Endothelial cell of umbilical vein (primary cell): ENCODE results near the gene OASL. TPM values are rescaled to one million over a fixed set of nuclear protein-coding genes. Genes with fewer than 3 reads are reported as not detected.
"Not testable (repeated sequence)": the region's sequence is repeated elsewhere in the genome, so short reads cannot be mapped to it uniquely, and the experiment has no call there.

Experiments
- BruUV-seq: library from RNA; stranded (reverse); fragments of 400-500 nt; replicated peaks from 2 replicates; lab custom pipeline; 2021; lab: Mats Ljungman, UMichigan
- CTCF ChIA-PET: fragments of 300-600, 350-600 bp; sonication (Branson Sonifier 250); formaldehyde crosslinking; loops from one replicate; lab custom pipeline; 2021; ENCODE audit warnings: antibody characterized with exemption, inconsistent platforms; lab: Charles Lee
- POLR2A ChIA-PET: fragments of 300-600, 350-600 bp; sonication (Branson Sonifier 250); formaldehyde crosslinking; loops from one replicate; lab custom pipeline; 2021; ENCODE audit warnings: antibody characterized with exemption, inconsistent platforms; lab: Charles Lee
- DNase-seq: peaks from one replicate; pipeline ENCODE4 v3.0.0-alpha.2; 2011; ENCODE audit warnings: low read depth, low spot score
- FAIRE-seq: peaks from 2 replicates; lab custom pipeline; 2011; peaks lifted over from hg19 to GRCh38; lab: Jason Lieb, UNC
- H2AFZ ChIP-seq: 2 replicates; pipeline ENCODE4 v1.6.0; 2012; ENCODE audit warnings: low read depth, low read length, control low read depth, inconsistent platforms
- H3K27ac ChIP-seq: 2 replicates; pipeline ENCODE4 v1.5.1; 2011; ENCODE audit warnings: low read depth, mild to moderate bottlenecking, control low read depth, low read length, moderate library complexity; ENCODE audit not compliant: insufficient read depth
- H3K27me3 ChIP-seq, 2 experiments: 2 replicates each; pipeline versions ENCODE4 v1.6.0 to v1.6.1; 2011; ENCODE audit warnings: low read length in 2 of 2, mixed read lengths in 1 of 2; ENCODE audit not compliant: control insufficient read depth in 2 of 2, insufficient read depth in 2 of 2
- H3K36me3 ChIP-seq, 2 experiments: 2 replicates in 1 of 2; 3 replicates in 1 of 2; pipeline ENCODE4 v1.5.1; 2011; ENCODE audit warnings: low read length in 2 of 2, mild to moderate bottlenecking in 1 of 2, moderate library complexity in 1 of 2; ENCODE audit not compliant: control insufficient read depth in 2 of 2, insufficient read depth in 2 of 2; ENCODE audit errors: extremely low read depth in 1 of 2
- H3K4me1 ChIP-seq: 3 replicates; pipeline ENCODE4 v1.5.1; 2011; ENCODE audit warnings: mild to moderate bottlenecking, low read length; ENCODE audit not compliant: control insufficient read depth, insufficient read depth; ENCODE audit errors: extremely low read depth
- H3K4me2 ChIP-seq: 2 replicates; pipeline ENCODE4 v1.6.1; 2011; ENCODE audit warnings: low read length, control low read depth, mixed read lengths; ENCODE audit not compliant: insufficient read depth
- H3K4me3 ChIP-seq, 3 experiments: fragments of 200-600 bp in 1 of 3; sonication (generic), shearing (Covaris generic) in 1 of 3; replicated peaks in 1 of 3; 2 replicates each; pipeline ENCODE4 v1.5.1; 2011 to 2016; ENCODE audit warnings: control low read depth in 3 of 3, low read length in 3 of 3, mild to moderate bottlenecking in 2 of 3, inconsistent platforms in 1 of 3, low read depth in 1 of 3, moderate library complexity in 1 of 3; ENCODE audit not compliant: insufficient read depth in 1 of 3
- H3K79me2 ChIP-seq: 2 replicates; pipeline ENCODE4 v1.6.0; 2012; ENCODE audit warnings: low read length, inconsistent platforms; ENCODE audit not compliant: control insufficient read depth, insufficient read depth
- H3K9ac ChIP-seq: replicated peaks from 2 replicates; pipeline ENCODE3; 2011; ENCODE audit warnings: low read length, control low read depth; ENCODE audit not compliant: insufficient read depth; ENCODE audit errors: extremely low read depth
- H3K9me1 ChIP-seq: replicated peaks from 3 replicates; pipeline ENCODE4 v1.6.0; 2011; ENCODE audit warnings: mild to moderate bottlenecking, low read length; ENCODE audit not compliant: control insufficient read depth, insufficient read depth; ENCODE audit errors: extremely low read depth
- H3K9me3 ChIP-seq: replicated peaks from 2 replicates; pipeline ENCODE4 v1.5.1; 2012; ENCODE audit warnings: low read length, inconsistent platforms; ENCODE audit not compliant: control insufficient read depth, insufficient read depth
- H4K20me1 ChIP-seq: replicated peaks from 2 replicates; pipeline ENCODE3; 2011; ENCODE audit warnings: mild to moderate bottlenecking, low read length; ENCODE audit not compliant: control insufficient read depth, insufficient read depth; ENCODE audit errors: extremely low read depth
- MYC ChIP-seq: IDR thresholded peaks from one replicate; pipeline ENCODE4 v1.6.1; 2011; ENCODE audit warnings: mild to moderate bottlenecking, low read depth, low read length
- POLR2AphosphoS5 ChIP-seq: IDR thresholded peaks from 2 replicates; pipeline ENCODE4 v1.6.1; 2012; ENCODE audit warnings: low read depth, mild to moderate bottlenecking, control low read depth, low read length, moderate library complexity; ENCODE audit not compliant: insufficient read depth
- dilution Hi-C: fragments of 300-500 bp; cut with MboI; formaldehyde crosslinking; loops from one replicate; pipeline ENCODE4 v1.15.0; 2019; ENCODE audit warnings: low sequenced_read_pairs; ENCODE audit not compliant: extremely low pct_ligation_motif_present
- intact Hi-C: fragments of 100-400 bp; cut with micrococcal nuclease; formaldehyde crosslinking; loops from one replicate; pipeline ENCODE4 v1.10.0; 2022
- polyA plus RNA-seq, 4 experiments: library from polyadenylated mRNA; depleted of rRNA in 3 of 4; stranded (reverse) in 3 of 4; unstranded in 1 of 4; fragments of >200 nt; gene quantifications; 2 replicates each; pipeline versions ENCODE4 v1.2.1 to v1.2.3, GENCODE V29; 2011 to 2012; ENCODE audit warnings: missing spikeins in 1 of 4
- total RNA-seq: library from RNA; stranded (reverse); gene quantifications from 2 replicates; pipeline ENCODE4 v1.2.3, GENCODE V29; 2021

OASL gene
- total and polyA plus RNA-seq, 2 donors (not counting 3 experiments of a cell fraction or from before 2014, with no cell fraction given) = 0.17 to 0.33 TPM

GRCh38 chr12:121065345-121065744, 26.3 kb upstream of the OASL start:
- peaks cover 0 to 8% of the 10 kb centered on the region in 2 experiments for H3K27me3 ChIP-seq
- peaks cover 2% of the 10 kb centered on the region for H3K4me1 ChIP-seq
- no peak overlapping the region for H3K4me2 ChIP-seq
- no peaks in the 10 kb centered on the region for H3K79me2 ChIP-seq
- no peaks in the 10 kb centered on the region for H3K9me3 ChIP-seq
- FAIRE-seq (no peak), DNase-seq (no peak)
- H4K20me1 ChIP-seq = no peaks in the 10 kb centered on the region
- intact Hi-C loops (no loop called here), dilution Hi-C loops (no loop called here)
- BruUV-seq = no TSS peak
- no peak overlapping the region for H2AFZ ChIP-seq
- no peaks in the 10 kb centered on the region for H3K9me1 ChIP-seq
- TF ChIP-seq MYC (no peak), POLR2AphosphoS5 (no peak)
- ChIA-PET POLR2A (no interaction called here), CTCF (interaction anchor here (0.9 to 3.0 kb wide), 3 partner anchors 27 to 44 kb away, joined by 3 to 17 read pairs (median 6); no protein-coding TSS in a partner anchor)
- H3K9ac ChIP-seq = no peak overlapping the region
- no peaks in the 10 kb centered on the region for H3K36me3 ChIP-seq
- H3K27ac ChIP-seq = no peak overlapping the region
- no peak overlapping the region for H3K4me3 ChIP-seq

GRCh38 chr12:121064586-121064985, 25.5 kb upstream of the OASL start:
- POLR2A ChIA-PET, H3K9ac ChIP-seq, dilution Hi-C loops, H3K4me1 ChIP-seq, H3K36me3 ChIP-seq, H3K4me3 ChIP-seq, H2AFZ ChIP-seq, H3K27me3 ChIP-seq, H3K9me3 ChIP-seq, H3K79me2 ChIP-seq, BruUV-seq, FAIRE-seq, H4K20me1 ChIP-seq, H3K27ac ChIP-seq, DNase-seq, H3K9me1 ChIP-seq, H3K4me2 ChIP-seq: not testable (repeated sequence)
- intact Hi-C loops = loop anchor here (5.0 kb wide), 1 partner anchor 148 kb away; the partner anchor contains the start of gene P2RX4
- CTCF ChIA-PET = interaction anchor here (0.9 to 5.9 kb wide), 4 partner anchors 27 to 46 kb away, joined by 3 to 45 read pairs (median 12); no protein-coding TSS in a partner anchor
